Measurements from ENCODE around the gene KIAA0825.
"Not testable (repeated sequence)": the region's sequence is repeated elsewhere in the genome, so short reads cannot be mapped to it uniquely, and the experiment has no call there.

KIAA0825 gene

GRCh38 chr5:94175912-94176311, 442.5 kb downstream of the KIAA0825 start:
- WGBS, 2 experiments (ENCODE audit: insufficient coverage in 2 of 2): no CpG with 5 or more reads among the region's 1 CpG
- H3K27ac ChIP-seq (ENCODE audit: low read depth, low read length, severe bottlenecking): no peak overlapping the region

GRCh38 chr5:94174748-94175411, 443.5 kb downstream of the KIAA0825 start:
- WGBS, 2 experiments (ENCODE audit: insufficient coverage in 2 of 2): no CpG with 5 or more reads among the region's 2 CpGs
- Histone ChIP-seq H3K4me3 (ENCODE audit: extremely low read depth, insufficient read depth, low read length, poor library complexity, severe bottlenecking) (no peak overlapping the region), H3K9me3 (ENCODE audit: control insufficient read depth, low read length) (no peaks in the 10 kb centered on the region), H3K4me1 (ENCODE audit: control insufficient read depth, insufficient read depth, low read length, poor library complexity, severe bottlenecking) (no peaks in the 10 kb centered on the region), H3K36me3 (ENCODE audit: control insufficient read depth, insufficient read depth, low read length) (no peaks in the 10 kb centered on the region), H3K27ac (ENCODE audit: low read depth, low read length, severe bottlenecking) (no peak overlapping the region)

More at GRCh38 chr5:94175912-94176311, 442.5 kb downstream of the KIAA0825 start:
- H3K9me3 ChIP-seq (ENCODE audit: control insufficient read depth, low read length): no peaks in the 10 kb centered on the region
- H3K36me3 ChIP-seq (ENCODE audit: control insufficient read depth, insufficient read depth, low read length): no peaks in the 10 kb centered on the region
- no peaks in the 10 kb centered on the region for H3K4me1 ChIP-seq (ENCODE audit: control insufficient read depth, insufficient read depth, low read length, poor library complexity, severe bottlenecking)
- H3K4me3 ChIP-seq (ENCODE audit: extremely low read depth, insufficient read depth, low read length, poor library complexity, severe bottlenecking): no peak overlapping the region

- no peaks in the 10 kb centered on the region for H3K9me3 ChIP-seq (ENCODE audit: control insufficient read depth, low read length)
- no peaks in the 10 kb centered on the region for H3K4me1 ChIP-seq (ENCODE audit: control insufficient read depth, insufficient read depth, low read length, poor library complexity, severe bottlenecking)
- H3K27ac ChIP-seq (ENCODE audit: low read depth, low read length, severe bottlenecking): no peak overlapping the region
- H3K4me3 ChIP-seq (ENCODE audit: extremely low read depth, insufficient read depth, low read length, poor library complexity, severe bottlenecking): no peak overlapping the region
- WGBS, 2 experiments (ENCODE audit: insufficient coverage in 2 of 2): no CpG with 5 or more reads among the region's 1 CpG
- H3K36me3 ChIP-seq (ENCODE audit: control insufficient read depth, insufficient read depth, low read length): no peaks in the 10 kb centered on the region
Measured at GRCh38 chr5:94173100-94173499, 445.3 kb downstream of the KIAA0825 start.

GRCh38 chr5:94171070-94171469, 447.3 kb downstream of the KIAA0825 start:
- H3K9me3 ChIP-seq (ENCODE audit: control insufficient read depth, low read length); H3K27ac ChIP-seq (ENCODE audit: low read depth, low read length, severe bottlenecking); H3K36me3 ChIP-seq (ENCODE audit: control insufficient read depth, insufficient read depth, low read length); H3K4me3 ChIP-seq (ENCODE audit: extremely low read depth, insufficient read depth, low read length, poor library complexity, severe bottlenecking); H3K4me1 ChIP-seq (ENCODE audit: control insufficient read depth, insufficient read depth, low read length, poor library complexity, severe bottlenecking): not testable (repeated sequence)
- WGBS, 2 experiments (ENCODE audit: insufficient coverage in 2 of 2): 90 to 95% methylated on average over 2 to 3 of the region's 3 CpGs

- H3K36me3 ChIP-seq (ENCODE audit: control insufficient read depth, insufficient read depth, low read length); H3K27ac ChIP-seq (ENCODE audit: low read depth, low read length, severe bottlenecking); H3K4me1 ChIP-seq (ENCODE audit: control insufficient read depth, insufficient read depth, low read length, poor library complexity, severe bottlenecking); H3K9me3 ChIP-seq (ENCODE audit: control insufficient read depth, low read length); H3K4me3 ChIP-seq (ENCODE audit: extremely low read depth, insufficient read depth, low read length, poor library complexity, severe bottlenecking): not testable (repeated sequence)
- 67 to 94% methylated on average over 1 to 4 of the region's 6 CpGs for WGBS, 2 experiments (ENCODE audit: insufficient coverage in 2 of 2)
Measured at GRCh38 chr5:94170158-94170557, 448.2 kb downstream of the KIAA0825 start.

- no peak overlapping the region for H3K4me3 ChIP-seq (ENCODE audit: extremely low read depth, insufficient read depth, low read length, poor library complexity, severe bottlenecking)
- no CpG with 5 or more reads among the region's 2 CpGs for WGBS, 2 experiments (ENCODE audit: insufficient coverage in 2 of 2)
- no peaks in the 10 kb centered on the region for H3K36me3 ChIP-seq (ENCODE audit: control insufficient read depth, insufficient read depth, low read length)
- H3K9me3 ChIP-seq (ENCODE audit: control insufficient read depth, low read length): no peaks in the 10 kb centered on the region
- no peak overlapping the region for H3K27ac ChIP-seq (ENCODE audit: low read depth, low read length, severe bottlenecking)
- H3K4me1 ChIP-seq (ENCODE audit: control insufficient read depth, insufficient read depth, low read length, poor library complexity, severe bottlenecking): no peaks in the 10 kb centered on the region
Measured at GRCh38 chr5:94168151-94168550, 450.3 kb downstream of the KIAA0825 start.

GRCh38 chr5:94161801-94162200, 456.6 kb downstream of the KIAA0825 start:
- Histone ChIP-seq H3K9me3 (ENCODE audit: control insufficient read depth, low read length) (no peaks in the 10 kb centered on the region), H3K36me3 (ENCODE audit: control insufficient read depth, insufficient read depth, low read length) (no peaks in the 10 kb centered on the region), H3K4me3 (ENCODE audit: extremely low read depth, insufficient read depth, low read length, poor library complexity, severe bottlenecking) (no peak overlapping the region), H3K4me1 (ENCODE audit: control insufficient read depth, insufficient read depth, low read length, poor library complexity, severe bottlenecking) (peaks cover 3% of the 10 kb centered on the region), H3K27ac (ENCODE audit: low read depth, low read length, severe bottlenecking) (no peak overlapping the region)
- WGBS, 2 experiments (ENCODE audit: insufficient coverage in 2 of 2): no CpG with 5 or more reads among the region's 1 CpG

- Histone ChIP-seq H3K4me1 (ENCODE audit: control insufficient read depth, insufficient read depth, low read length, poor library complexity, severe bottlenecking) (peaks cover 3% of the 10 kb centered on the region), H3K9me3 (ENCODE audit: control insufficient read depth, low read length) (no peaks in the 10 kb centered on the region), H3K27ac (ENCODE audit: low read depth, low read length, severe bottlenecking) (no peak overlapping the region), H3K36me3 (ENCODE audit: control insufficient read depth, insufficient read depth, low read length) (no peaks in the 10 kb centered on the region), H3K4me3 (ENCODE audit: extremely low read depth, insufficient read depth, low read length, poor library complexity, severe bottlenecking) (no peak overlapping the region)
- WGBS, 2 experiments (ENCODE audit: insufficient coverage in 2 of 2): 83% methylated on average over 1 of the region's 4 CpGs; no CpG with 5 or more reads in 1 of the 2 experiments
Measured at GRCh38 chr5:94159144-94159543, 459.3 kb downstream of the KIAA0825 start.

- H3K4me1 ChIP-seq (ENCODE audit: control insufficient read depth, insufficient read depth, low read length, poor library complexity, severe bottlenecking): peaks cover 3% of the 10 kb centered on the region
- H3K9me3 ChIP-seq (ENCODE audit: control insufficient read depth, low read length): no peaks in the 10 kb centered on the region
- no peak overlapping the region for H3K27ac ChIP-seq (ENCODE audit: low read depth, low read length, severe bottlenecking)
- no peaks in the 10 kb centered on the region for H3K36me3 ChIP-seq (ENCODE audit: control insufficient read depth, insufficient read depth, low read length)
- WGBS, 2 experiments (ENCODE audit: insufficient coverage in 2 of 2): 100% methylated on average over 3 of the region's 4 CpGs; no CpG with 5 or more reads in 1 of the 2 experiments
- no peak overlapping the region for H3K4me3 ChIP-seq (ENCODE audit: extremely low read depth, insufficient read depth, low read length, poor library complexity, severe bottlenecking)
Measured at GRCh38 chr5:94157704-94158539, 460.5 kb downstream of the KIAA0825 start.

- no peaks in the 10 kb centered on the region for H3K9me3 ChIP-seq (ENCODE audit: control insufficient read depth, low read length)
- no peaks in the 10 kb centered on the region for H3K36me3 ChIP-seq (ENCODE audit: control insufficient read depth, insufficient read depth, low read length)
- H3K4me3 ChIP-seq (ENCODE audit: extremely low read depth, insufficient read depth, low read length, poor library complexity, severe bottlenecking): no peak overlapping the region
- H3K27ac ChIP-seq (ENCODE audit: low read depth, low read length, severe bottlenecking): no peak overlapping the region
- WGBS, 2 experiments (ENCODE audit: insufficient coverage in 2 of 2): 80 to 88% methylated on average over 1 to 2 of the region's 2 CpGs
- peaks cover 3% of the 10 kb centered on the region for H3K4me1 ChIP-seq (ENCODE audit: control insufficient read depth, insufficient read depth, low read length, poor library complexity, severe bottlenecking)
Measured at GRCh38 chr5:94154672-94155071, 463.7 kb downstream of the KIAA0825 start.

Measured in mesodermal cell (in vitro differentiated cells).